Measurements from ENCODE around the gene C4orf46. TPM values are rescaled to one million over a fixed set of nuclear protein-coding genes. Genes with fewer than 3 reads are reported as not detected.

The C4orf46 gene
- polyA plus RNA-seq, 1 of the 3 experiments (the other 2 are of a cell fraction) = 7.0 TPM

DNA sequence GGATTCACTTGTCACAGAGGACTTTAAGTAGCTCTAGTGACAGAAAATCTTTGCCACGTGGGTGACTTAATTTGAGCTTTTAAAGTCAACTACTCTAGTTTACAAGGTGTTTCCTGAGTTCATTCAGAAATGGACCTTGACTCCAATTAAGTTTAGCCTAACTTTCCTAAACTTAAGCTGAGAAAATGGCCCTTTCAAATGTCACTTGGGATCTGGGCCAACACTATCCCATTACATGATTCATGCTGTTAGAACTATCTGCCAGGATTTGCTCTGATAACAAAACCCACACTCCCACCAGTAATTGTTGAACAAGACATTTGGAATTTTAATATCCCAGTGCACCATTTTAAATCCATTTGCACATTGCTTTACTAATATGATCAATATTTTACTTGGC lies 40.8 kb downstream of the C4orf46 start:
- no peaks in the 10 kb centered on the region for H4K20me1 ChIP-seq (ENCODE audit: insufficient read depth)
- DNase-seq = no peak
- H3K79me2 ChIP-seq (ENCODE audit: insufficient read depth) = no peaks in the 10 kb centered on the region
- TF ChIP-seq TEAD4 (IDR thresholded peaks at IDR 0.05; ENCODE audit: borderline replicate concordance, insufficient read depth) = 0 out of 2 replicates have a peak, but pooled peaks have one; percentile 15
- peak; percentile 33; the same call in 1 of the 2 replicates for TF ChIP-seq NFIC (IDR thresholded peaks at IDR 0.05; ENCODE audit: borderline replicate concordance)
- TF ChIP-seq CHD2 (IDR thresholded peaks at IDR 0.05; ENCODE audit: low read length, partially characterized antibody) = no peak
- TF ChIP-seq MXI1 (IDR thresholded peaks at IDR 0.05; ENCODE audit: low read depth, low read length) = no peak
- TF ChIP-seq FOSL2 (IDR thresholded peaks at IDR 0.05; ENCODE audit: borderline replicate concordance, low read depth) = peak; percentile 12; the same call in 1 of the 2 replicates
- H3F3A ChIP-seq (replicated peaks; ENCODE audit: insufficient read depth) = no peaks in the 10 kb centered on the region
- no peak overlapping the region for H3K4me3 ChIP-seq (ENCODE audit: low read depth in 2 of 2, low read length in 1 of 2)
- no peaks in the 10 kb centered on the region for H3K27me3 ChIP-seq (ENCODE audit: insufficient read depth)
- H3K27ac ChIP-seq (ENCODE audit: low read depth in 2 of 2, low read length in 1 of 2) = no peak overlapping the region
- H3K9ac ChIP-seq = no peak overlapping the region
- WGBS (ENCODE audit: low lambda C conversion rate) = 40% methylated on average over 1 of the region's 1 CpG
- no peaks in the 10 kb centered on the region for H3K9me3 ChIP-seq
- no peaks in the 10 kb centered on the region for H3K9me2 ChIP-seq
- peak overlapping the region; percentile 21; the same call in 1 of the 2 replicates for H3K4me2 ChIP-seq
- no peaks in the 10 kb centered on the region for H3K36me3 ChIP-seq (replicated peaks in 1 of 2; ENCODE audit: control insufficient read depth in 1 of 2, insufficient read depth in 2 of 2, low read length in 1 of 2)
- no peak overlapping the region for H2AFZ ChIP-seq (ENCODE audit: low read depth)
- no peaks in the 10 kb centered on the region for H3K4me1 ChIP-seq (ENCODE audit: control insufficient read depth in 1 of 2, insufficient read depth in 2 of 2, low read depth in 1 of 2, low read length in 1 of 2)
- CTCF ChIA-PET = interaction anchor here (1.5 kb wide), 1 partner anchor 371 kb away, joined by 6 read pairs; no protein-coding TSS in a partner anchor
- POLR2A ChIA-PET = no interaction called here

DNA sequence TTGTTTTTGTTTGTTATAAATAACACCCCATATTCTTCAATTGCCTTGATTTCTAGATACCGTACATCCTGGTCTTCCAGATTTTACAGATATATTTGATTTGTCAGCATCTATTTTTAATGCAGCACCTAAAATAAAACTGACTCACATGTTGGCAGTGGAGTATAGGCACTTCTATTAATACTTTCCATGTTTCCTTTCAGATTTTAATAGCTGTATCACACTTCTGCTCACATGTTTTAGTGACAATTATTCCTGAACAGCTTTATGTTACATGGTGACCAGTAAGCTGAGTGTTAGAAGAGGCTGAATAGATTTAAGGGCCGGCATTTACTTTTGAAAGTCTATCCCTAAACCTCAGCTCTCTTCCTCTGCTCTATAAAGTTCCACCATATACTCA lies 46.1 kb downstream of the C4orf46 start:
- TF ChIP-seq, protein P1, sequence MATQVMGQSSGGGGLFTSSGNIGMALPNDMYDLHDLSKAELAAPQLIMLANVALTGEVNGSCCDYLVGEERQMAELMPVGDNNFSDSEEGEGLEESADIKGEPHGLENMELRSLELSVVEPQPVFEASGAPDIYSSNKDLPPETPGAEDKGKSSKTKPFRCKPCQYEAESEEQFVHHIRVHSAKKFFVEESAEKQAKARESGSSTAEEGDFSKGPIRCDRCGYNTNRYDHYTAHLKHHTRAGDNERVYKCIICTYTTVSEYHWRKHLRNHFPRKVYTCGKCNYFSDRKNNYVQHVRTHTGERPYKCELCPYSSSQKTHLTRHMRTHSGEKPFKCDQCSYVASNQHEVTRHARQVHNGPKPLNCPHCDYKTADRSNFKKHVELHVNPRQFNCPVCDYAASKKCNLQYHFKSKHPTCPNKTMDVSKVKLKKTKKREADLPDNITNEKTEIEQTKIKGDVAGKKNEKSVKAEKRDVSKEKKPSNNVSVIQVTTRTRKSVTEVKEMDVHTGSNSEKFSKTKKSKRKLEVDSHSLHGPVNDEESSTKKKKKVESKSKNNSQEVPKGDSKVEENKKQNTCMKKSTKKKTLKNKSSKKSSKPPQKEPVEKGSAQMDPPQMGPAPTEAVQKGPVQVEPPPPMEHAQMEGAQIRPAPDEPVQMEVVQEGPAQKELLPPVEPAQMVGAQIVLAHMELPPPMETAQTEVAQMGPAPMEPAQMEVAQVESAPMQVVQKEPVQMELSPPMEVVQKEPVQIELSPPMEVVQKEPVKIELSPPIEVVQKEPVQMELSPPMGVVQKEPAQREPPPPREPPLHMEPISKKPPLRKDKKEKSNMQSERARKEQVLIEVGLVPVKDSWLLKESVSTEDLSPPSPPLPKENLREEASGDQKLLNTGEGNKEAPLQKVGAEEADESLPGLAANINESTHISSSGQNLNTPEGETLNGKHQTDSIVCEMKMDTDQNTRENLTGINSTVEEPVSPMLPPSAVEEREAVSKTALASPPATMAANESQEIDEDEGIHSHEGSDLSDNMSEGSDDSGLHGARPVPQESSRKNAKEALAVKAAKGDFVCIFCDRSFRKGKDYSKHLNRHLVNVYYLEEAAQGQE (IDR thresholded peaks at IDR 0.05; ENCODE audit: low read depth, low read length) = no peak
- no peak for TF ChIP-seq MAX (IDR thresholded peaks at IDR 0.05; ENCODE audit: low read depth)
- TF ChIP-seq, protein P2, sequence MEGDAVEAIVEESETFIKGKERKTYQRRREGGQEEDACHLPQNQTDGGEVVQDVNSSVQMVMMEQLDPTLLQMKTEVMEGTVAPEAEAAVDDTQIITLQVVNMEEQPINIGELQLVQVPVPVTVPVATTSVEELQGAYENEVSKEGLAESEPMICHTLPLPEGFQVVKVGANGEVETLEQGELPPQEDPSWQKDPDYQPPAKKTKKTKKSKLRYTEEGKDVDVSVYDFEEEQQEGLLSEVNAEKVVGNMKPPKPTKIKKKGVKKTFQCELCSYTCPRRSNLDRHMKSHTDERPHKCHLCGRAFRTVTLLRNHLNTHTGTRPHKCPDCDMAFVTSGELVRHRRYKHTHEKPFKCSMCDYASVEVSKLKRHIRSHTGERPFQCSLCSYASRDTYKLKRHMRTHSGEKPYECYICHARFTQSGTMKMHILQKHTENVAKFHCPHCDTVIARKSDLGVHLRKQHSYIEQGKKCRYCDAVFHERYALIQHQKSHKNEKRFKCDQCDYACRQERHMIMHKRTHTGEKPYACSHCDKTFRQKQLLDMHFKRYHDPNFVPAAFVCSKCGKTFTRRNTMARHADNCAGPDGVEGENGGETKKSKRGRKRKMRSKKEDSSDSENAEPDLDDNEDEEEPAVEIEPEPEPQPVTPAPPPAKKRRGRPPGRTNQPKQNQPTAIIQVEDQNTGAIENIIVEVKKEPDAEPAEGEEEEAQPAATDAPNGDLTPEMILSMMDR (IDR thresholded peaks at IDR 0.05) = no peak
- no peak for TF ChIP-seq GABPA (IDR thresholded peaks at IDR 0.05; ENCODE audit: low read depth)
- TF ChIP-seq TEAD4 (IDR thresholded peaks at IDR 0.05; ENCODE audit: borderline replicate concordance, insufficient read depth) = no peak
- no peak for TF ChIP-seq NRF1 (IDR thresholded peaks at IDR 0.05; ENCODE audit: low read depth, low read length)
- TF ChIP-seq RAD21 (IDR thresholded peaks at IDR 0.05; ENCODE audit: low read length) = no peak
- TF ChIP-seq, protein P3, sequence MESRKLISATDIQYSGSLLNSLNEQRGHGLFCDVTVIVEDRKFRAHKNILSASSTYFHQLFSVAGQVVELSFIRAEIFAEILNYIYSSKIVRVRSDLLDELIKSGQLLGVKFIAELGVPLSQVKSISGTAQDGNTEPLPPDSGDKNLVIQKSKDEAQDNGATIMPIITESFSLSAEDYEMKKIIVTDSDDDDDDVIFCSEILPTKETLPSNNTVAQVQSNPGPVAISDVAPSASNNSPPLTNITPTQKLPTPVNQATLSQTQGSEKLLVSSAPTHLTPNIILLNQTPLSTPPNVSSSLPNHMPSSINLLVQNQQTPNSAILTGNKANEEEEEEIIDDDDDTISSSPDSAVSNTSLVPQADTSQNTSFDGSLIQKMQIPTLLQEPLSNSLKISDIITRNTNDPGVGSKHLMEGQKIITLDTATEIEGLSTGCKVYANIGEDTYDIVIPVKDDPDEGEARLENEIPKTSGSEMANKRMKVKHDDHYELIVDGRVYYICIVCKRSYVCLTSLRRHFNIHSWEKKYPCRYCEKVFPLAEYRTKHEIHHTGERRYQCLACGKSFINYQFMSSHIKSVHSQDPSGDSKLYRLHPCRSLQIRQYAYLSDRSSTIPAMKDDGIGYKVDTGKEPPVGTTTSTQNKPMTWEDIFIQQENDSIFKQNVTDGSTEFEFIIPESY (IDR thresholded peaks at IDR 0.05; ENCODE audit: borderline replicate concordance, low read depth) = no peak
- no peak for TF ChIP-seq MXI1 (IDR thresholded peaks at IDR 0.05; ENCODE audit: low read depth, low read length)
- no peak for TF ChIP-seq SMC3 (IDR thresholded peaks at IDR 0.05; ENCODE audit: low read depth, low read length)
- no peak for TF ChIP-seq TAF1 (IDR thresholded peaks at IDR 0.05; ENCODE audit: borderline replicate concordance, low read depth, low read length)
- no peak for TF ChIP-seq RFX5 (IDR thresholded peaks at IDR 0.05; ENCODE audit: low read length)
- no peak for TF ChIP-seq NFIC (IDR thresholded peaks at IDR 0.05; ENCODE audit: borderline replicate concordance)
- TF ChIP-seq TCF12 (IDR thresholded peaks at IDR 0.05) = no peak
- Histone ChIP-seq H3K27ac (ENCODE audit: low read depth in 2 of 2, low read length in 1 of 2) (no peak overlapping the region), H3K4me2 (no peak overlapping the region), H3K9me3 (no peaks in the 10 kb centered on the region), H3K4me3 (ENCODE audit: low read depth in 2 of 2, low read length in 1 of 2) (no peak overlapping the region), H4K20me1 (ENCODE audit: insufficient read depth) (no peaks in the 10 kb centered on the region), H3K9me2 (no peaks in the 10 kb centered on the region), H3K9ac (no peak overlapping the region), H3K27me3 (ENCODE audit: insufficient read depth) (no peaks in the 10 kb centered on the region), H3K4me1 (ENCODE audit: control insufficient read depth in 1 of 2, insufficient read depth in 2 of 2, low read depth in 1 of 2, low read length in 1 of 2) (no peaks in the 10 kb centered on the region), H3F3A (replicated peaks; ENCODE audit: insufficient read depth) (no peaks in the 10 kb centered on the region), H3K79me2 (ENCODE audit: insufficient read depth) (no peaks in the 10 kb centered on the region), H2AFZ (ENCODE audit: low read depth) (no peak overlapping the region), H3K36me3 (replicated peaks in 1 of 2; ENCODE audit: control insufficient read depth in 1 of 2, insufficient read depth in 2 of 2, low read length in 1 of 2) (no peaks in the 10 kb centered on the region)
- ChIA-PET CTCF (interaction anchor here (0.7 to 6.2 kb wide), 16 partner anchors 9 to 380 kb away, joined by 3 to 54 read pairs (median 4); no protein-coding TSS in a partner anchor), POLR2A (no interaction called here)
- DNase-seq = no peak
- WGBS (ENCODE audit: low lambda C conversion rate) = 43% methylated on average over 2 of the region's 2 CpGs

Measured in SK-N-SH (cell line).